ENCODE data around the gene KPNA2.

The KPNA2 gene

GRCh38 chr17:68095205-68095811, 59.8 kb downstream of the KPNA2 start:
- Histone ChIP-seq H3K27ac (replicated peaks) (no peak overlapping the region), H3K4me3 (replicated peaks; ENCODE audit: insufficient read depth, low read length) (no peak overlapping the region), H3K27me3 (ENCODE audit: insufficient read depth, poor library complexity, severe bottlenecking) (no peaks in the 10 kb centered on the region)
- DNase-seq (ENCODE audit: low read depth in 1 of 2, low spot score in 1 of 2), result no peak
- TF ChIP-seq GABPA (IDR thresholded peaks at IDR 0.05; ENCODE audit: low read depth), result no peak

DNA sequence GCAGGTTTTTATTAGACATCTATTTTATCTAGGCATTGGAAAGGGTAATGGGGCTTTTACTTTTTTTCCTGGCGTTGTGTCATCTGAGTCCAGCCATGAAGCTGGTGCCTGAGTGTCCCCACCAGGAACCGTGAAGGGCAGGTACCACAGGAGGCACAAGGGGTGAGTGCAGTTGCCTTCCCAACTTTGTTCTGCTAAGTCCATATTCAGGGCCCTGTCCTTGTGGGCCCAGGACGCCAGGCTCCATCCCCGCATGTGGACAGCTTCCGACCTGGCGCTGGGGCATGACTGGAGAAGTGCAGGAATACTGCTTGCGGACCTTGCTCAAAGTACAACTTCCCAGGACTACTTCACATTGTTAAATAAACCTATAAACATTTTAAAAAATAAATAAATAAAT, 60.6 kb downstream of the KPNA2 start:
- no peak for TF ChIP-seq REST (IDR thresholded peaks at IDR 0.05; ENCODE audit: insufficient replicate concordance, low read depth)
- TF ChIP-seq SPI1 (IDR thresholded peaks at IDR 0.05; ENCODE audit: borderline replicate concordance, low read depth), result no peak
- no peak for TF ChIP-seq POLR2AphosphoS5 (IDR thresholded peaks at IDR 0.05; ENCODE audit: low read depth)
- TF ChIP-seq GABPA (IDR thresholded peaks at IDR 0.05; ENCODE audit: low read depth), result no peak
- TF ChIP-seq, protein P1, sequence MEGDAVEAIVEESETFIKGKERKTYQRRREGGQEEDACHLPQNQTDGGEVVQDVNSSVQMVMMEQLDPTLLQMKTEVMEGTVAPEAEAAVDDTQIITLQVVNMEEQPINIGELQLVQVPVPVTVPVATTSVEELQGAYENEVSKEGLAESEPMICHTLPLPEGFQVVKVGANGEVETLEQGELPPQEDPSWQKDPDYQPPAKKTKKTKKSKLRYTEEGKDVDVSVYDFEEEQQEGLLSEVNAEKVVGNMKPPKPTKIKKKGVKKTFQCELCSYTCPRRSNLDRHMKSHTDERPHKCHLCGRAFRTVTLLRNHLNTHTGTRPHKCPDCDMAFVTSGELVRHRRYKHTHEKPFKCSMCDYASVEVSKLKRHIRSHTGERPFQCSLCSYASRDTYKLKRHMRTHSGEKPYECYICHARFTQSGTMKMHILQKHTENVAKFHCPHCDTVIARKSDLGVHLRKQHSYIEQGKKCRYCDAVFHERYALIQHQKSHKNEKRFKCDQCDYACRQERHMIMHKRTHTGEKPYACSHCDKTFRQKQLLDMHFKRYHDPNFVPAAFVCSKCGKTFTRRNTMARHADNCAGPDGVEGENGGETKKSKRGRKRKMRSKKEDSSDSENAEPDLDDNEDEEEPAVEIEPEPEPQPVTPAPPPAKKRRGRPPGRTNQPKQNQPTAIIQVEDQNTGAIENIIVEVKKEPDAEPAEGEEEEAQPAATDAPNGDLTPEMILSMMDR (IDR thresholded peaks at IDR 0.05; ENCODE audit: insufficient read depth, low read length), result no peak
- no peak for DNase-seq (ENCODE audit: low read depth in 1 of 2, low spot score in 1 of 2)
- Histone ChIP-seq H3K27me3 (ENCODE audit: insufficient read depth, poor library complexity, severe bottlenecking) (no peaks in the 10 kb centered on the region), H3K27ac (replicated peaks) (no peak overlapping the region), H3K4me3 (replicated peaks; ENCODE audit: insufficient read depth, low read length) (no peak overlapping the region)

All from HL-60 (cell line).